ENCODE measurements around the gene DAAM2.

DAAM2 gene

GRCh38 chr6:39840781-39841180, 48.6 kb downstream of the DAAM2 start:
- no peak overlapping the region for H3K4me3 ChIP-seq (ENCODE audit: low read length)
- peaks cover 3% of the 10 kb centered on the region; the same call in 1 of the 2 replicates for H3K4me1 ChIP-seq (ENCODE audit: insufficient read depth, low read length)
- H3K36me3 ChIP-seq (ENCODE audit: insufficient read depth, low read depth, low read length) = no peaks in the 10 kb centered on the region
- H3K27ac ChIP-seq (ENCODE audit: low read length) = no peak overlapping the region
- H3K27me3 ChIP-seq (ENCODE audit: insufficient read depth, low read length) = no peaks in the 10 kb centered on the region
- no peak overlapping the region for H3K9ac ChIP-seq (ENCODE audit: low read depth, low read length)
- no peaks in the 10 kb centered on the region for H3K9me3 ChIP-seq (ENCODE audit: insufficient read depth, low read depth, low read length)

GRCh38 chr6:39841291-39841690, 49.1 kb downstream of the DAAM2 start:
- Histone ChIP-seq H3K36me3 (ENCODE audit: insufficient read depth, low read depth, low read length) (no peaks in the 10 kb centered on the region), H3K9me3 (ENCODE audit: insufficient read depth, low read depth, low read length) (no peaks in the 10 kb centered on the region), H3K4me1 (ENCODE audit: insufficient read depth, low read length) (peaks cover 3% of the 10 kb centered on the region; the same call in 1 of the 2 replicates), H3K27me3 (ENCODE audit: insufficient read depth, low read length) (no peaks in the 10 kb centered on the region), H3K9ac (ENCODE audit: low read depth, low read length) (no peak overlapping the region), H3K4me3 (ENCODE audit: low read length) (no peak overlapping the region), H3K27ac (ENCODE audit: low read length) (no peak overlapping the region)

DNA sequence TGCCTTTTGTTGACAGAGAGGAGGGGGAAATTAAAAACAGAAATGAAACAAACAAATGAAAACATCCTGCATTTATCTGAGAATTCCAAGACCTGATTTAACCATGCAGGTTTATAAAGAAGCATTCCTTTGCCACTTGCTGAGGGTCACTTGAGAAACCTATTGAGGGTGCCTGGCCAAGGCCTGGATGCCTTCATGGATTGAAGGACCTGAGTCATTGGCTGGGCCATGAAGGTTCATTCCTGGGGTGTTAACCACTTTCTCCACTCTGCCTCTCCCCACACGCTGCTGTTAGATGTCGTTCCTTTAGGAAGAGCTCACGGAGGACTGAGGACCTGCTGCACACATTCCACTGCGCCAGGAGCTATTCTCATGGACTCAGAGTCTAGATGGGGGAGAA, 49.7 kb downstream of the DAAM2 start:
- no peaks in the 10 kb centered on the region for H3K27me3 ChIP-seq (ENCODE audit: insufficient read depth, low read length)
- no peak overlapping the region for H3K4me3 ChIP-seq (ENCODE audit: low read length)
- no peaks in the 10 kb centered on the region for H3K9me3 ChIP-seq (ENCODE audit: insufficient read depth, low read depth, low read length)
- peaks cover 3% of the 10 kb centered on the region; the same call in 1 of the 2 replicates for H3K4me1 ChIP-seq (ENCODE audit: insufficient read depth, low read length)
- no peaks in the 10 kb centered on the region for H3K36me3 ChIP-seq (ENCODE audit: insufficient read depth, low read depth, low read length)
- no peak overlapping the region for H3K9ac ChIP-seq (ENCODE audit: low read depth, low read length)
- no peak overlapping the region for H3K27ac ChIP-seq (ENCODE audit: low read length)

GRCh38 chr6:39843305-39844020, 51.3 kb downstream of the DAAM2 start:
- no peak overlapping the region for H3K9ac ChIP-seq (ENCODE audit: low read depth, low read length)
- peaks cover 3% of the 10 kb centered on the region; the same call in 1 of the 2 replicates for H3K4me1 ChIP-seq (ENCODE audit: insufficient read depth, low read length)
- no peak overlapping the region for H3K27ac ChIP-seq (ENCODE audit: low read length)
- no peaks in the 10 kb centered on the region for H3K9me3 ChIP-seq (ENCODE audit: insufficient read depth, low read depth, low read length)
- no peaks in the 10 kb centered on the region for H3K27me3 ChIP-seq (ENCODE audit: insufficient read depth, low read length)
- no peaks in the 10 kb centered on the region for H3K36me3 ChIP-seq (ENCODE audit: insufficient read depth, low read depth, low read length)
- H3K4me3 ChIP-seq (ENCODE audit: low read length) = no peak overlapping the region

DNA sequence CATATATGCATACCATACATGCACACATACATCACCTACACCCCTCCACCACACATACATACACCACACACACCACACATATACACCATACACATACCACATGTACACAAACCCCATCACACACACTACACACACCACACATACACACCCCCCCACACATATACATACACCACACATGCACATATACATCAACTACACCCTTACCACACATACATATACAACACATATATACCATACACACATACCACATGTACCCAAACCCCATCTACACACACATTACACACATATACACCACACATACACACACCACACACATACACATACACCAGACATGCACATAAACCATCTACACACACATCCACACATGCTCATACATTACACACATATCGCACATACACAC, 52.7 kb downstream of the DAAM2 start:
- no peaks in the 10 kb centered on the region for H3K9me3 ChIP-seq (ENCODE audit: insufficient read depth, low read depth, low read length)
- no peaks in the 10 kb centered on the region; the same call in 1 of the 2 replicates for H3K4me1 ChIP-seq (ENCODE audit: insufficient read depth, low read length)
- H3K9ac ChIP-seq (ENCODE audit: low read depth, low read length) = no peak overlapping the region
- no peaks in the 10 kb centered on the region for H3K27me3 ChIP-seq (ENCODE audit: insufficient read depth, low read length)
- H3K27ac ChIP-seq (ENCODE audit: low read length) = no peak overlapping the region
- H3K36me3 ChIP-seq (ENCODE audit: insufficient read depth, low read depth, low read length) = no peaks in the 10 kb centered on the region
- no peak overlapping the region for H3K4me3 ChIP-seq (ENCODE audit: low read length)

- H3K4me1 ChIP-seq (ENCODE audit: insufficient read depth, low read length) = no peaks in the 10 kb centered on the region
- H3K4me3 ChIP-seq (ENCODE audit: low read length) = no peak overlapping the region
- no peaks in the 10 kb centered on the region for H3K9me3 ChIP-seq (ENCODE audit: insufficient read depth, low read depth, low read length)
- no peak overlapping the region for H3K27ac ChIP-seq (ENCODE audit: low read length)
- no peaks in the 10 kb centered on the region for H3K36me3 ChIP-seq (ENCODE audit: insufficient read depth, low read depth, low read length)
- H3K27me3 ChIP-seq (ENCODE audit: insufficient read depth, low read length) = no peaks in the 10 kb centered on the region
- H3K9ac ChIP-seq (ENCODE audit: low read depth, low read length) = no peak overlapping the region
Observed at GRCh38 chr6:39847221-39847620, 55.0 kb downstream of the DAAM2 start.

DNA sequence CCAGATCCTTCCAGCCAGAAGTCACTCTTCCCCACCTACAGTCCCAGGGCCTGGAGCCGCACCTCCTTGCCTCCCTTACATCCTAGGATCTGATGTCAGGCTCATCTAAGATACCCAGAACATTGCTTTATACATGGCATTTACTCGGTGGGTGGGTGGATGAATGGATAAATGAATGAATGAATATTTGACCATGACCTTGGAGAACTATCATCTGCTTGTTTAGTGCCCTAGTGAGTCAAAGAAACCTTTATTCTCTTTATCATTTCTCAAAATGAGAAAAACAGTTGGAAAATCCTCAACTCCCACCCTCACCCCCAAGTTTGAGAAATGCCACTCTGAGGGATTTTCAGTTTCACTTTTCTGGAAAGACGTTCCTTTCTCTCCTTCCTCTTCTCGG, 56.0 kb downstream of the DAAM2 start:
- Histone ChIP-seq H3K9me3 (ENCODE audit: insufficient read depth, low read depth, low read length) (no peaks in the 10 kb centered on the region), H3K4me1 (ENCODE audit: insufficient read depth, low read length) (no peaks in the 10 kb centered on the region), H3K9ac (ENCODE audit: low read depth, low read length) (no peak overlapping the region), H3K36me3 (ENCODE audit: insufficient read depth, low read depth, low read length) (no peaks in the 10 kb centered on the region), H3K27ac (ENCODE audit: low read length) (no peak overlapping the region), H3K4me3 (ENCODE audit: low read length) (no peak overlapping the region), H3K27me3 (ENCODE audit: insufficient read depth, low read length) (no peaks in the 10 kb centered on the region)

DNA sequence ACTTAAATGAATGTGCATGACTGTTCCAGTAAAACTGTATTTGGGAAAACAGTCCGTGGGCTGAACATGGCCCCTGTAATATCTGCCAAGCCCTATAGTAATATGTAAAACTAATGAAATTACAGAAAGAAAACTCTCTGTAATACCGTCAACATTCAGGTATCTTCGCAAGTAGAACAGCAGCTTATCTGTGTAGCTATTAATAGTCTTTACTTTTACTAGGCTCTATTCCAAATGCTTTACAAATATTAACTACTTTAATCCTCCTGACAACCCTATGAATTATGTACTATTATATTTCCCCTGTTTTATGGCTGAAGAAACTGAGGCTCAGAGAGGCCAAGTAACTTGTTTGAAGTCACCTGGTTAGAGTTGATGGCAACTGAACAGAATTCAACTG, 57.1 kb downstream of the DAAM2 start:
- Histone ChIP-seq H3K27ac (ENCODE audit: low read length) (no peak overlapping the region), H3K9ac (ENCODE audit: low read depth, low read length) (no peak overlapping the region), H3K36me3 (ENCODE audit: insufficient read depth, low read depth, low read length) (no peaks in the 10 kb centered on the region), H3K27me3 (ENCODE audit: insufficient read depth, low read length) (no peaks in the 10 kb centered on the region), H3K4me3 (ENCODE audit: low read length) (no peak overlapping the region), H3K9me3 (ENCODE audit: insufficient read depth, low read depth, low read length) (no peaks in the 10 kb centered on the region), H3K4me1 (ENCODE audit: insufficient read depth, low read length) (no peaks in the 10 kb centered on the region)

DNA sequence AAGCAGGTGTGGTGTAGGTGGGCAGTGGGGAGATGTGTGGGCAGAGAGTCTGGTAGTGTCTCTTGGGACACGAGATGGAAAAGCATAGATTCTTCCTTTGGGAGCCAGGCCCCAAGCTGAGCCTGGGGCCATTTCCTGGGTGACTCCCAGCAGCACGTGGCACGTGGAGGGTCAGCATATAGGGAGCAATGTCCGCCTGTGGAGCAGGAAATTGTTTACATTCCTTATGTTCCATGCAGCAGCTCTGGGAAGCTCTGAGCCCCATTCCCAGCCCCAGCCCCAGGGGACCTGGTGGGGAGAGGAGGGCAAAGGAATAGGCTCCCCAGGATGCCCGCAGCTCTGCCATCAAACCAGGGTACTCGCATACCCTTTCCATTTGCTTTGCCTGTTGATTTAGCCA, 57.6 kb downstream of the DAAM2 start:
- Histone ChIP-seq H3K9me3 (ENCODE audit: insufficient read depth, low read depth, low read length) (no peaks in the 10 kb centered on the region), H3K4me3 (ENCODE audit: low read length) (no peak overlapping the region), H3K27ac (ENCODE audit: low read length) (no peak overlapping the region), H3K36me3 (ENCODE audit: insufficient read depth, low read depth, low read length) (no peaks in the 10 kb centered on the region), H3K27me3 (ENCODE audit: insufficient read depth, low read length) (no peaks in the 10 kb centered on the region), H3K9ac (ENCODE audit: low read depth, low read length) (no peak overlapping the region), H3K4me1 (ENCODE audit: insufficient read depth, low read length) (no peaks in the 10 kb centered on the region)

- H3K36me3 ChIP-seq (ENCODE audit: insufficient read depth, low read depth, low read length) = no peaks in the 10 kb centered on the region
- H3K4me1 ChIP-seq (ENCODE audit: insufficient read depth, low read length) = no peaks in the 10 kb centered on the region
- H3K27ac ChIP-seq (ENCODE audit: low read length) = no peak overlapping the region
- H3K9me3 ChIP-seq (ENCODE audit: insufficient read depth, low read depth, low read length) = no peaks in the 10 kb centered on the region
- H3K9ac ChIP-seq (ENCODE audit: low read depth, low read length) = no peak overlapping the region
- H3K4me3 ChIP-seq (ENCODE audit: low read length) = no peak overlapping the region
- H3K27me3 ChIP-seq (ENCODE audit: insufficient read depth, low read length) = no peaks in the 10 kb centered on the region
Observed at GRCh38 chr6:39850736-39851297, 58.6 kb downstream of the DAAM2 start.

DNA sequence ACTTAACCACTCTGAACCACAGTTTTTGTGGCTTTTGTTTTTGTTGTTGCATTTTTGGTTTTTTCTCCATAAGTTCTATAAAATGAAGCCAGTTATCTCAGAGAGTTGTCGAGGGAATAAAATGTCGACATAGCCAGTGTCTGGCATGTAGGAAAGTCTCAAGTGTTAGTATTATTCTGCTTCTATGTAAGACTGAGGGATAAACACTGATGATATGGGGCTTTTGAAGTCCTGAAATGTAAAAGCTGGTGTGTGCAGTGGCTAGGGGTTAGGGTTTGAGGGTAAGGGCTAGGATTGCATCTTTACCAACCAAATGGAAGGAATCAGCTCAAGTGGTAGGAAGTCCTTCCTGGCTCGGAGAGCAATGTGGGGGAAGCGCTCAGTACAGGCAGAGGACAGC, 59.2 kb downstream of the DAAM2 start:
- Histone ChIP-seq H3K4me1 (ENCODE audit: insufficient read depth, low read length) (no peaks in the 10 kb centered on the region), H3K27me3 (ENCODE audit: insufficient read depth, low read length) (no peaks in the 10 kb centered on the region), H3K4me3 (ENCODE audit: low read length) (no peak overlapping the region), H3K9ac (ENCODE audit: low read depth, low read length) (no peak overlapping the region), H3K9me3 (ENCODE audit: insufficient read depth, low read depth, low read length) (no peaks in the 10 kb centered on the region), H3K36me3 (ENCODE audit: insufficient read depth, low read depth, low read length) (no peaks in the 10 kb centered on the region), H3K27ac (ENCODE audit: low read length) (no peak overlapping the region)

DNA sequence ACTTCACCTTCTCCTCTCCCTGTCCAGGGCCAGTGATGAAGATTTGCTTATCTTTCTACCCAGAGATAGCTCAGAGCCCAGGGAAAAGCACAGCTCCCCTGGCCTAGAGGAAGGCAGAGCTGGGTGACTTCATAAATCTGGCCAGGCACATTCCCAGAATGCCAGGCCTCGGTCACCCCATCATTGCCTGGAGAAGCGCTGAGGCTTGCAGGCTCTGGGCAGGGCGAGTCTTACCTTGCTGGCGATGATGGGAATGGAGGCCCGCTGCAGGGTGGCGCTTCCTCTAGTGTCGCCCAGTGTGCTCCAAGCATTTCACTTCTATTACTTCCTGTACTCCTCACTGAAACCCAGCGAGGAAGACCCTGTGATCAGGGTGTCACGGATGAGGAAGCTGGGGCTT, 60.1 kb downstream of the DAAM2 start:
- no peak overlapping the region for H3K9ac ChIP-seq (ENCODE audit: low read depth, low read length)
- no peaks in the 10 kb centered on the region for H3K36me3 ChIP-seq (ENCODE audit: insufficient read depth, low read depth, low read length)
- no peaks in the 10 kb centered on the region for H3K9me3 ChIP-seq (ENCODE audit: insufficient read depth, low read depth, low read length)
- H3K4me3 ChIP-seq (ENCODE audit: low read length) = no peak overlapping the region
- H3K27ac ChIP-seq (ENCODE audit: low read length) = no peak overlapping the region
- no peaks in the 10 kb centered on the region for H3K4me1 ChIP-seq (ENCODE audit: insufficient read depth, low read length)
- no peaks in the 10 kb centered on the region for H3K27me3 ChIP-seq (ENCODE audit: insufficient read depth, low read length)
